Measurements from ENCODE around the gene PLD4.
"Not testable (repeated sequence)": the region's sequence is repeated elsewhere in the genome, so short reads cannot be mapped to it uniquely, and the experiment has no call there.

Gene PLD4

GRCh38 chr14:104924421-104925213 is at the start of gene PLD4:
Gene PLD4, plus strand, starts transcription at chr14:104924879. Its CDS starts 2,262 bp downstream, at chr14:104927141.
- no peak for DNase-seq (ENCODE audit: low read depth)

GRCh38 chr14:104875412-104875751 is 49.3 kb upstream of the PLD4 start:
- no peak for DNase-seq (ENCODE audit: low read depth)

DNA sequence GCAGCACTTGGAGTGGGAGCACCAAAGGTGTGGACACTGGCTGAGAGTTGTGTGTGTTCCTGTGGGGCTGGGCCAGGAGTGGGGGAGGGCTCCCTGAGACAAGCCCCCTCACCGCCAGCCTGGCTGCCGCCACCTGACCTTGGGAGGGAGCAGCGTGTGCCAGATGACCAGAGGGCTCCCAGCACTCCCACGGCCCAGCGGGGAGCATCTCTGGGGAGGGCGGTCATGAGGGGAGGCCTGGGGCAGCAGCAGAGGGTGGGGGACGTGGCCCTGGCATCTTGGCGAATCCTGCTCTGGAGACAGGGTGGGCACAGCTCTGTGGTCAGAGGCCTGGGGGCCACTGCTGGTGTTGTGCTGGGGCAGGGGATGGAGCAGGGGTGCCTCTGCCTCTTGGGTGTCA is 48.9 kb upstream of the PLD4 start:
- no peak for DNase-seq (ENCODE audit: low read depth)

DNA sequence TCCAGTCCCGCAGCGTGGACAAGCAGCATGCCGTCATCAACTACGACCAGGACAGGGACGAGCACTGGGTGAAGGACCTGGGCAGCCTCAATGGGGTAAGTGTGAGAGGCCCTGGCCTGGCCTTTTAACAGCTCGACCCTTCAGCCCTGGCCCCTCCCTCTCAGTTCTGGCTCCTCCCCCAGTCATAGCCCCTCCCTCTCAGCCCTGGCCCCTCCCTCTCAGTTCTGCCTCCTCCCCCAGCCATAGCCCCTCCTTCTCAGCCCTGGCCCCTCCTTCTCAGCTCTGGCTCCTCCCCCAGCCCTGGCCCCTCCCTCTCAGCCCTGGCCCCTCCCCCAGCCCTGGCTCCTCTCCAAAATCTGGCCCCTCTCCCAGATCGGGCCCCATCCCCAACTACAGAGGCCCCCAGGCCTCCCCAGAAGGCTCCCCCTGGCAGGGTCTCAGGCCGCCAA is 48.4 kb upstream of the PLD4 start:
- DNase-seq (ENCODE audit: low read depth): no peak

DNA sequence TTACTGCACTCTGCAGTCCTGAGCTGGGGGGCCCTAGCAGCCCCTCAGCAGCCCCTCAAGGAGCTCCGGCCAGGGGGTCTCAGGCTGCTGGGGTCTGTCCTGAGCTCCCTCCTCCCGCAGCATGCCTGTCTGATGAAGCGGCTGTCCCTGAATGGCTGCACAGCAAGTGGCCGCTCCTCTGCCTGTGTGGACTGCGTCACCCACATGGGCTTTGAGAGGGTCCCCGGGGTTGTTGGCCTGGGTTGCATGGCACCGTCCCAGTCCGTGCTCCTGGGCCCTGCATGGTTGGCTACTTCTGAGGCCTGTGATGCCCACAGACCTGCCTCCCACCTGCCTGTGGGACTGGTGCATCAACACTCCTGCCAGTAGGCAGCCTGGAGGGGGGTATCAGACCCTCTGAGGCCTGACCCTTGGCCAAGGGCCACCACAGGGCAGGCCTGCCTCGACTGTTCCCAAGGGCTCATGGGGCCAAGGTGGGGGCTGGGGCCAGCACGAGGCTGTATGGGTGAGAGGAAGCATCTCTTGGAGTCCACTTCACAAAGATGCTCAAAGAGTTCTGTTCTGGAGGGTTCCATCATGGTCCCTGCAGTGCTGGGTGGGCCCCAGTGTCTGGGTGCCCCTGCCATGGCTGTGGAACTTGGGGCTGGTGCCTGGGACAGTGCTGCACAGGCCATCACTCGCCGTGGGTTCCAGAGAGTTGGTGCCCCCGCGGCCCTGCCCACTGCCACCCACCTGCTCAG is 47.4 kb upstream of the PLD4 start:
- DNase-seq (ENCODE audit: low read depth): no peak

- no peak for DNase-seq (ENCODE audit: low read depth)
Observed at GRCh38 chr14:104877806-104878550, 46.7 kb upstream of the PLD4 start.

GRCh38 chr14:104878582-104878981 is 46.1 kb upstream of the PLD4 start:
- DNase-seq (ENCODE audit: low read depth): no peak

- no peak for DNase-seq (ENCODE audit: low read depth)
Observed at GRCh38 chr14:104879201-104879982, 45.3 kb upstream of the PLD4 start.

GRCh38 chr14:104879983-104880565 is 44.6 kb upstream of the PLD4 start:
- DNase-seq (ENCODE audit: low read depth): no peak

DNA sequence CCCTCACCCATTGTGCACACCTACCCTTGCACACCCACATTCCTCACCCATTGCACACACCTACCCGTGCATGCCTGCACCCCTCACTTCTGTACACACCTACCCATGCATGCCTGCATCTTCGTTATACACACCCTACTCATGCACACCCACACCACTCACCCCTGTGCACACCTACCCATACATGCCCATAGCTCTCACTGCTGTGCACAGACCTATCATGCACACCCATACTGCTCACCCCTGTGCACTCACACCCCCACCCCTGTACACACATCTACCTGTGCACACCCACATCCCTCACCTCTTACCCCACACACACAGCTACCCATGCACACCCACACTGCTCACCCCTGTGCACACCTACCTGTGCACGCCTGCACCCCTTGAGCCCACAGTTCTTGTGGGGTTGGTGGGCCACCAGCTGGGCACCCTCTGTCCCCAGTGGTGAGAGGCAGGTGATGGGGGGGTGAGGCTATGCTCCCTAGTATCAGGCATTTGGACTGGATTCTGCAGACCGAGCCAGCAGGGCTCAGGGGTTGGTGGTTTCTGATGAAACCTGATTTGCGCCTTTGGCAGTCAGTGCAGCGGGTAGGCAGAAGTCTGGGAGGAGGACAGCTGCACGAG is 44.0 kb upstream of the PLD4 start:
- DNase-seq (ENCODE audit: low read depth): no peak

GRCh38 chr14:104881369-104881979 is 43.2 kb upstream of the PLD4 start:
- DNase-seq (ENCODE audit: low read depth): no peak

- DNase-seq (ENCODE audit: low read depth): no peak
Observed at GRCh38 chr14:104882325-104882973, 42.2 kb upstream of the PLD4 start.

GRCh38 chr14:104882991-104883660 is 41.6 kb upstream of the PLD4 start:
- DNase-seq (ENCODE audit: low read depth): no peak

DNA sequence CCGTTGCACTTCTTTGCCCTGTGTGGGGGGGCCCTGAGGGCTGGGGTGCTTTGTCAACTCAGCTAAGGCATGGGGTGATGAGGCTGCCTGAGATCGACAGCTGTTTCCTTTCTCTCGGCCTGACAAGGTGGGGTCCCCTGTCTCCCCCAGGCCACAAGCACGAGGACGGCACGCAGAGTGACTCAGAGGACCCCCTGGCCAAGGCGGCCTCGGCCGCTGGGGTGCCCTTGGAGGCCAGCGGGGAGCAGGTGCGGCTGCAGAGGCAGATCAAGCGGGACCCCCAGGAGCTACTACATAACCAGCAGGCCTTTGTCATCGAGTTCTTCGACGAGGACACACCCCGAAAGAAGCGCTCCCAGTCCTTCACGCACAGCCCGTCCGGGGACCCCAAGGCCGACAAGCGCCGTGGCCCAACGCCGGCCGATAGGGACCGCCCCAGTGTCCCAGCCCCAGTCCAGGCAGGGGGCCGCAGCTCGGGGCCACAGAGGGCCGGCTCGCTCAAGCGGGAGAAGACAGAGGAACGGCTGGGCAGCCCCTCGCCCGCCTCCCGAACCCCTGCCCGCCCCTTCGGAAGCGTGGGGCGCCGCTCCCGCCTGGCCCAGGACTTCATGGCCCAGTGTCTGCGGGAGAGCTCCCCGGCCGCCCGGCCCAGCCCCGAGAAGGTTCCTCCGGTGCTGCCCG is 40.9 kb upstream of the PLD4 start:
- DNase-seq (ENCODE audit: low read depth): no peak

DNA sequence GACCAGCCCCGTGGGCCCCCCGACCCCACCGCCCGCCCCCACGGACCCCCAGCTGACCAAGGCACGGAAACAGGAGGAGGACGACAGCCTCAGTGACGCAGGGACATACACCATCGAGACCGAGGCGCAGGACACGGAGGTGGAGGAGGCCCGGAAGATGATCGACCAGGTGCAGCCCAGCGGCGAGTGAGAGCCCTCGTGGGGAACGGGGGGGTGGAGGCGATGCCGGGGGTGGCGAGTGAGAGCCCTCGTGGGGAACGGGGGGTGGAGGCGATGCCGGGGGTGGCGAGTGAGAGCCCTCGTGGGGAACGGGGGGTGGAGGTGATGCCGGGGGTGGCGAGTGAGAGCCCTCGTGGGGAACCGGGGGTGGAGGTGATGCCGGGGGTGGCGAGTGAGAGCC is 40.3 kb upstream of the PLD4 start:
- not testable (repeated sequence) for DNase-seq (ENCODE audit: low read depth)

- no peak for DNase-seq (ENCODE audit: low read depth)
Observed at GRCh38 chr14:104885031-104885972, 39.4 kb upstream of the PLD4 start.

DNA sequence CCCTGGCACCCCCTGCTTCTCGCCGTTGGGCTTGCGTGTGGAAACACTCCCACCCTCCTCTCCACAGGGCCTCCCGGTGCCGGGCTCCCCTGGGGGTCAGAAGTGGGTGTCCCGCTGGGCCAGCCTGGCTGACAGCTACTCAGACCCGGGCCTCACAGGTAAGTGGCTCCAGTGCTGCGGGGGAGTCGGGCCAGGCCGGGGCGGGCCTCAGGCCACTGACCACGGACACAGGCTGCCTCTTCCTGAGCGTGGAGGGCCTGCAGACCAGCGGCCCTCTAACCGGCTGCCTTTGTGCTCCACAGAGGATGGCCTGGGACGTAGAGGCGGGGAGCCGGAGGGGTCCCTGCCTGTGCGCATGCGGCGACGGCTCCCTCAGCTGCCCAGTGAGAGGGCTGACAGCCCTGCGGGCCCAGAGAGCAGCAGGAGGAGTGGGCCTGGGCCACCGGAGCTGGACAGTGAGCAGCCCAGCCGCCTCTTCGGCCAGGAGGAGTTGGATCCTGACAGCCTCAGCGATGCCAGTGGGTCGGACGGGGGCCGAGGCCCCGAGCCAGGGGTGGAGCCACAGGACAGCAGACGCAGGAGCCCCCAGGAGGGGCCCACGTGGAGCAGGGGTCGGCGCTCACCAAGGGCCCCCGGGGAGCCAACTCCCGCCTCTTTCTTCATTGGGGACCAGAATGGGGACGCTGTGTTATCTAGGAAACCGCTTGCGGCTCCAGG is 38.5 kb upstream of the PLD4 start:
- no peak for DNase-seq (ENCODE audit: low read depth)

Measured in stimulated activated CD8-positive, alpha-beta memory T cell treated with anti-CD3 and anti-CD28 coated beads, Interleukin-4, amount 100 ng/mL, for 24 hours (primary cell).